HG03159 (cell line): ENCODE measurements around the gene IFNA13.
"Not testable (repeated sequence)": the region's sequence is repeated elsewhere in the genome, so short reads cannot be mapped to it uniquely, and the experiment has no call there.

Experiments used
- ATAC-seq: cut with Tn5 transposase; IDR thresholded peaks from one replicate; pipeline ENCODE4 v1.9.1; 2021; ENCODE audit warnings: mild to moderate bottlenecking, moderate library complexity; ENCODE audit not compliant: unreplicated experiment

The IFNA13 gene

DNA sequence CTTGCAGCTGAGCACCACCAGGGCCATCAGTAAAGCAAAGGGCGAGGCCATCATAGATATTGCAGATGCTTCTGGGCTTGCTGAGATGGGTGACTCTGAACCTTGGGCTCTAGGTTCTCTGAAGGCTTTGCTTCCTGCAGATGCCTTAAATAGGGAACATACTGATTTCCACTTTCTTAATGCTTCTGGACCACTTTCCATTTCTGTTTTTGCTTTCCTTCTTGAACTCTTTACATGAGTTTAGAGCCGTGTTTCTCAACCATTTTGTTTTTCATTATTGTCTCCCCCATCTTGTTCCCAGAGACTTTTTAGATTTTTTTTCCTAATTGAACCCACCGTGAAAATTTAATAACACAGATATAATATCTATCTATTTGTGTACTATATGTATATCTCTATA, at the start of gene IFNA13:
IFNA13 (minus strand) TSS at position 101 of the 400 bp plus-strand sequence; CDS start at position 54, 47 bp downstream.
- ATAC-seq = no peak

DNA sequence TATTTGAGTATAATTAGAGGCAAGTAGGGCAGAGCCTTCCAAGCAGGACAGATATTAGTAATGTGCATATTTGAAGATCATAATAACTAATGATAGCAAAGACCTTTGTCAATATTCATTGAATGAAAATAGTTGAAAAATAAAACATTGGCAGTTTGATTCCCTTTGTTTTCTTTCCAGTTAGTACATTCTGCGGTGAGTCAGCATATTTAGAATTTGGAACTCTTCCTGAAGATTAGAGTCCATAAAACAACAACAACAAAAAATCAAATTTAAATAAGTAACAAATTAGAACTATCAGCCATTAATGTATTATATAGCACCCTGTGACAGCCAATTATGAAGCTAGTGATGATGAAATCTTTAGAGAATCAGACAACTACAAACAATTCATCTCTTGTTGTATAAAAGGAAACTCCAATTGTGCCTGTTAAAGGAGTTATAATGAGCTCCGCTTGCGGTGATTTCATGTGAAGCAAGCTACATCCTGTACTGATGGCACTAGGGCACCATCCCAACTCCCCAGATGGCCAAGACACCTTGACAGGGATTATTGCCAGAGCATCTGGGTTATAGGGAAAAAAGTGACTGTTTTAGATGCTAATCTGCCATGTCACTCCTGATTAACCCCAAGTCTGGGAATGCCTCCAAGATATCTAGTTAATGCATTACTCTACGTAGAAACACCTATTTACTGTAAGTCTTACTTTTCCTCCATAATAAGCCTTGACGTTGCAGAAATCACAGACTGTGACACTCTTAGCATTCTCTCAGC, 47.8 kb upstream of the IFNA13 start:
- no peak for ATAC-seq

DNA sequence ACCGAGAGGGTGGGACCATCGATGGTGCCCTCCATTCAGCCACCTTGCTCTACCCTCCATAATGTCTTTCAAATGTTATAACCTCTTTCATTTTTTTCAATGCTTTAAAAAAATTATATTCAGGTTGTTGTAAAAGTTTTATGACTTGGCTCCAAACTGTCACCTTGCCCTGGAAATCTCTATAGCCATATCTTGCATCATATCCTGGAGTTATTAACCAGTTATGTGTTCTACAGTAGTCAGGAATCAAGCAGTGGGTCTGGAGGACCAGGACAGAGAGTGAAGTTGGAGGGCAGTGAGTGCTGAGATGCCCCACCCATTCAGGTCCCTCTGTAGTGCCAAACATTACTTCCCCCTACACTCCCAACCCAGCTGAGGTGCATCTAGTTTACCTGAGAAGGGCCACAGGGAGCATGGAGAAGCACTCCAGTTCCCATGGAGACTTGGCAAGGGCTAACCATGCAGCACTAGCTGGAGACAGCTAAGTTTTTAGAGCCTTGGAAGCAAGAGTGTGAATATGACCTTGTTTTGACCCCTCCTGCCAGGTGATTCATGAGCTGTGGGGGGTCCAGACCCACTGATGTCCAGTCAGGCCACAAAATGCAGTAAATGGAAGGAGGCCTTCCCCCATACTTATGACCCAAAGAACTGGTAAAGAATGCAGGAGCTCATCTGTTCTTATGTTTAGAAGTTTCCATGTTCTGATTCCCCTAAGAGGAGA, 46.5 kb upstream of the IFNA13 start:
- ATAC-seq = no peak

DNA sequence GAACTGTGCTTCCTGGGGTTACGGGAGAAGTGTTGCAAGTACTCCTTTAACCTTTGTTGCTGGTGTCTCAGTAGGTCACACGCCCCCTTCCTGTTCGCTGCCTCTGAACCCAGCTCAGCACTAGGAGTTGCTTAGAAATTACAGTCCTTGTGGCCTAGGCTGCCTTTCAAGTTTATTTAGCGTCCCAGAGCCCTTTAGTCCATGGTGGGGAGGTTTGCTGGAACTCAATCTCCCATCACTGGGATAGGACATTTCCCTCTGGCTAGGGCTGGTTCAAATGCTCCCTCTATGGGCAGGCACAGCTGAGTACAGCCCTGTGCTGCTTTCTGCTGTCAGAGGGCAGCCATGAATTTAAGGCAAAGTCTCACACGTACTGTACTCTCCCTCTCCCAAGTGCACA, 45.8 kb upstream of the IFNA13 start:
- no peak for ATAC-seq

DNA sequence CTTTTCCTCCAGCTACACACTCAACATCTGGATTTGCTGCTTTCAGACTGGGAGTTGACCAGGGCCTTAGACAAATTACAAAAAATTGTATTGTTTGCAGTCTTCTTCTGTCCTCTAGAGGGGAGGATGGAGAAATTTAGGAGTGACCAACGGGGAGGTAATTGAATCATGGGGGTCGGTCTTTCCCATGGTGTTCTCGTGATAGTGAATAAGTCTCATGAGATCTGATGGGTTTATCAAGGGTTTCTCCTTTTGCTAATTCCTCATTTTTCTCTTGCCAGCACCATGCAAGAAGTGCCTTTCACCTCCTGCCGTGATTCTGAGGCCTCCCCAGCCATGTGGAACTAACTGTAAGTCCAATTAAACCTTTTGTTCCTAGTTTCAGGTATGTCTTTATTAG, 45.3 kb upstream of the IFNA13 start:
- no peak for ATAC-seq

DNA sequence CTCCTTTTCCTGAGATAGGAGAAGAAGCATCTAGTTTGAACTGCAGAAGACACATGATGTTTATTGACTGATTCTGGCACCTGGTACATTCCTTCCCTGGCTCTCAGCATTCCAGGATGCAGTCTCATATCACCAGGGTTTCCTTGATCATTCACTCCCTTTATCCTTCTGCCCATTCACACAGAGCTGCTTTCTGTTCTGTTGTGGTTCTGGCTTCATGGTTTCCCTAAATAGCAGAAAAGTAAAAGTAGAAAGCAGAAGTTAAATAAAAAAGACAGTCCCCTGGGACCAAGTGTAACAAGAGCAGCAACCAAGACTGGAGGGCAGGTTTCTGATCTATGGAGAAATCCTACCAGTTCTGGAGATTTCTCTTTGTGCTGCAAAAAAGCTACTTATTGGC, 44.2 kb upstream of the IFNA13 start:
- ATAC-seq = peak; percentile 67

DNA sequence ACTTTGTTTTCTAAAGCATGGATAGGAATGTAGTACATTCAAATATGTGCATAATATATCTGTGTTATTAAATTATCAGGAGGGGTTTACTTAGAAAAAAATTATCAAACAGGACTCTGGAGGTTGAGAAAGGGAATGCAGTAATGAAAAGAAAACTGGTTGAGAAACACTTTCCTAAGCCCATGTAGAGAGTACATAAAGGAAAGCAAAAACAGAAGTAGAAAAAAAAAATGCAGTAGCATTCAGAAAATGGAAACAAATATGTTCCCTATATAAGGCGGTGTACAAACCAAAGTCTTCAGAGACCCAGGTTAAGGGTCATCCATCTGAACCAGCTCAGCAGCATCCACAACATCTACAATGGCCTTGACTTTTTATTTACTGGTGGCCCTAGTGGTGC, 41.0 kb upstream of the IFNA13 start, which contains the start of gene IFNA8:
IFNA8 (plus strand) TSS at position 301 of the 400 bp plus-strand sequence; CDS start at position 361, 60 bp downstream.
- ATAC-seq = no peak

DNA sequence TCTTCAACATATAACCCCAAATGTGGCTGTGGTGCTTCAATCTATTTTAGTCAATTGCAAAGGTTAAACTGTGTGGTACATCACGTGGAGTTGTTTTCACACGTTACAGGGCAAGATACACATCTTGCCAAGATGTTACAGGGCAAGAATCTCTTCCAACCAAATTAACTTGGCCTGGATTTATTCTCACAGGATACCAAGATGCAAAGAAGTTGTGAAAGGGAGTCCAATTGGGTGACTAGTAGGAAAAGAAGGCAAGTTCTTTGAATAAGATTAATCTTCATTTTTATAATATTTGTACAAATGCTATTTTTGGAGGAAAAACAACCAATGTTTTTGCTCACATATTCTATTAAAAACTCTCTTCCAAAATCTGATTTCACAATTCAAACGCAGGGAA, 36.3 kb upstream of the IFNA13 start:
- no peak for ATAC-seq

DNA sequence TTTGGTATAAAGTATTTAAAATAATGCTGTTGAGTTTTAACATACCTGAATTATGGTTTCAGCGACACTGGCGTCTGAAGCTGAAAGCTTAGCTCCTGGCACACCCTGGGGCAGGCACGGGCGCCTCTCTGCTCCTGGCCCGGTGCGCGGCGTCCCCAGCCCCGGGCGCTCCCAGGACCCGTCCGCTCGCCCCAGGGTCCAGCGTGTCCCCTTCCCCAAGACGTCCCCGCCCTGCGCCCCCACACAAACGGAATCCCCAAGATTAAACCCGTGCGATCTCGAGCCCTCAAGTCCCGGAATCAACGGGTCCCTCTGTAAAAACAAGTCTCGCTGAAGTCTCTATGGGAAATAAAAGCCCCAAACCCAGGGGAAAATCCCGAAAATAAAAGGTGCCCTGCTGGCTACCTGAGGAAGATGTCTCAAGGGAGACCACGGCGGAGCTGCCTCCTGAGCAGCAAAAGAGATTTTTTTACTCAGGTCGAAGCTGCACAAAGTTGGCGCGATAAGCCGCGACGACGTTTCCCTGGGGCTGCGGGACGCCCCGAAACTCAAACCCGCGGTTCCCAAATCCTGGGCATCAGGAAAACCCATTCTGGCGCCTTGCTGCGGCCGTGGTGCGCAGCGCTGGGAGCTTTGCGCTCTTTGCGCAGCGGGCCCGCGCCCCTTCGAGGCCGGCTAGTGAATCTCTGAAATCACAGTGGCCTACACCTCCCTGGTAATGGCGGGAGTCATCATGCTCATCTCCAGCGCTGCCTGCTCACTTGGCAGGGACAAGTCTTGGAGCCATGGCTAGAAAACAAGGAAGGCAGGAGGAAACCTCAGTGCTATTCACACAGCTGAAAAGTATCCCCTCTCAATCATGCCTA, 34.8 kb upstream of the IFNA13 start:
- peak; percentile 45 for ATAC-seq

DNA sequence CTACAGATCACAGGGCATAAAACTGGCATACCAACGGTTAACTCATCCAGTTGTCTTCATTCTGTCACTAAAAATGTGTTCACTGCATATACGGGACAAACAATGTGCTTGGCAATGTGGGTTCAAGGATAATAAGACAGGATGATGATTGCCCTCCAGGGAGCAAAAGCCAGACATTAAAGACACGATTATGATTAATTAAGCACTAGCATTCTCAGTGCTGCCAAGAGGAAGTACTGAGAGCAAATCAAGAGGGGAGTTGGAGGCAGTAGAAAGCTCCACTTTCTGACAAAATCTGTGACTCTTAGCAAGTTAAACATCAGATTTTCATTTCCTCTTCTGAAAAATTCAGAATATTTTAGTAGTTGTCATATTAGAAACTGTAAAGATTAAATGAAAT, 32.1 kb upstream of the IFNA13 start:
- ATAC-seq = no peak

DNA sequence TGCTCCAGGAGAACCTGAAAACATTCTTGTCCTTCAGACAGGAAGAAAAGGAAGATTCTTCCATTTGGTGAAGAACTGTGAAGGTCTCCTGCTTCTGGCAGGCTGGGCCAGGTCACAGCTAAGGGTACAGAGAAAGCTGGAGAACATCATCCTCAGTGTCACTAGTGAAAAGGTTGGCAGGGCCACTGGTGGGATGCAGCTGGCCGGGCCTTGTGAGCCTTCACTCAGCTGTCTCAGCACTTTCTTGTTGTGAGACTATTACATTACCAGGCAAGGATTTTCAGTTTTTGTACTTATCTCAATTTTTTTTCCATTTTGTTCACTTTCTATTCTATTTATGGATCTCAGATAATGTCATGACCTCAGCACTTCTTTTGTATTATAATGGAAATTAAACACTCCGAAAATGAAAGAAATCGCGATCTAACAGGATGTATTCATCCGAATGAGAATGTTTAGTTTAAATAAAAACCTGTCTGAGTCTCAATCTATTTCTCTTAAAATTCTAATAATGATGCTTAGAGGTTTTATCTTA, 31.2 kb upstream of the IFNA13 start:
- ATAC-seq = no peak

DNA sequence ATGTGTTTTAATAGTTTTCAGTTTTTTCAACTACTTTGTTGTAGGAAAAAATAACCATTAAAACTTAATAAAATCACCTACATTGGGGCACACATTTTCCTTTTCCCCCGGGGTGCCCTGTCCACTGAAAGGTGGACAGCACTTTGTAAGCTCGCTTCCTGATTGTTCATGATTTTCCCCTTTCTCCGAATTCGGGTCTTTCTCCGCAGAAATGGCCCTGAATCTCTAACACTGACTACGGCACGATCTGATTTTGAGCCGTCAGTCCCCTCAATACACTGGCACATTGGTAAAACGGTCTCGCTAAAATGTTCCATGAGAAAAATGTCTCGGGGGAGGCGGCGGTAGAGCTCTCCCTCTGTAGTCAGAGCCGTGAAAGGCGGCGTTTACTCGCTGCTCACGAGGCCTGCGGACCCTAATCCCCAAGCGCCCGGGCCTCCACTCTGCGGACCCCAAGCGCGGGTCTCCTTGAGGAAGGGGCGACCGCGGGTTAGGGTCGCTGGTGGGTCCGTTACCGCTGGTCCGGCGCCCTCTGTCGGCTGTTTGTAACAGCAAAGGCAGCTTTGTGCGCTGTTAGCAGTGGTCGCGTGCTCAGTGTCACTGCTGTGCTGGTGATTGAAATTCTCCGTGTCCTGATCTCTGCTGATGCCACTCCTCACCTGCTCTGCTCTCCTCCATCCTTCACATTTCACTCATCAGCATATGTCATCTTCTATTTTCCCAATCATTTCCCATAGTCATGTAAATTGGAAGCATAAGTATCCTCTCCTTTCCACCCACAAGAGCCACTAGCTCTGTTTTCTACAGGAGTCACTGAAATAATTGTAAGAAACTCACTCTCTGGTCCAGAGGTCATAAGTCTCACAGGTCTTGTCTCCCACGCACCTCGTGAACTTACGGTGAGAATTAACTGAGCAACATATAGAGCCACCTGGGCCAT, 28.2 kb upstream of the IFNA13 start:
- peak; percentile 72 for ATAC-seq

DNA sequence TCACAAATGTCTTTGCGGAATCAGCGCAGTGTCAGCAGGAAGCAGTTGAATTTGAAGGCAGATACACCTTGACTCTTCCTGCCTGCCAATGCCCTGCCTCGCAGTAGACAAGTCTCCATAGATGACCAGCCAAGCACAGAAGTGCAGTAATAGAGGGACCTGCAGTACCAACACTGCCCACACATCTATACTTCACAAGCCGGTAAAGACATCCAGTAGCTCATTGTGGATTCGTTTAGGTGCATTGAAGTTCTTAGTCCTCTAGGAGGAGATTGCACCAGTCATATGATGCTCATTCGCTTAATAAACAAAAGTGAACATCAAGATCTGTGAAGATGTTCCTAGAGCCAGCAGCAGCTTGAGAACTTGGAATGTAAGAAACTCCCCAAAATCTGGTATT, 24.4 kb upstream of the IFNA13 start:
- ATAC-seq = peak; percentile 94

DNA sequence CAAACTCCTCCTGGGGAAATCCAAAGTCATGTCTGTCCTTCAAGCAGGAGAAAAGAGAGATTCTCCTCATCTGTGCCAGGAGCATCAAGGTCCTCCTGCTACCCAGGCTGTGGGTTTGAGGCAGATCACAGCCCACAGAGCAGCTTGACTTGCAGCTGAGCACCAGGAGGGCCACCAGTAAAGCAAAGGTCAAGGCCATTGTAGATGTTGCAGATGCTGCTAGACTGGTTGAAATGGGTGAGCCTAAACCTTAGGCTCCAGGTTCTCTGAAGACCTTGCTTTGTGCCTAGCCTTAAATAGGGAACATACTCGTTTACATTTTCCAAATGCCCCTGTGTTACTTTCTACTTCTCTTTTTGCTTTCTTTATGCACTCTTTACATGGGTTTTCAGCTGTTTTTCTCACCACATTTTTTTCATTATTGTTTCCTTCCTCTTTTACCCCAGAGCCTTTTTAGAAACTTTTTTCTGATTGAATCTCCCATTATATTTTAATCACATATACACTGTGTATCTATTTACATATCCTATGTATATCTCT, 17.3 kb upstream of the IFNA13 start, which contains the start of gene IFNA2:
IFNA2 (minus strand) TSS at position 268 of the 540 bp plus-strand sequence; CDS start at position 199, 69 bp downstream.
- ATAC-seq = no peak

DNA sequence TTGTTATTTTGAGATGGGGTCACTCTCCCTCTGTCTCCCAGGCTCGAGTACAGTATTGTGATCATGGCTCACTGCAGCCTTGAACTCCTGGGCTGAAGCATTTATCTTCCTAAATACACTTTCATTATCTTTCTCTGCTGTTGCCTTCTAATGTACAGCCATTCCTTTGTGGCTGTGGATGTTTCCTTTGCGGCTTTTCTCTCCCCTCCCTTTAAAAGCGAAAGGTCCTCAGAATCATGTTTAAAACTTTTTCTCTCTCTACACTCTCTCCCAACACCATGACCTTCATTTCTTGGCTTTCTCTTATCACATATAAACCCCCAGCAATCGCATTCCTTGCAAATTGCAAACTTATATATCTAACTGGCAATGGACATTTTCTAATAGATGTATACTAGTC, 15.8 kb upstream of the IFNA13 start:
- ATAC-seq = no peak

DNA sequence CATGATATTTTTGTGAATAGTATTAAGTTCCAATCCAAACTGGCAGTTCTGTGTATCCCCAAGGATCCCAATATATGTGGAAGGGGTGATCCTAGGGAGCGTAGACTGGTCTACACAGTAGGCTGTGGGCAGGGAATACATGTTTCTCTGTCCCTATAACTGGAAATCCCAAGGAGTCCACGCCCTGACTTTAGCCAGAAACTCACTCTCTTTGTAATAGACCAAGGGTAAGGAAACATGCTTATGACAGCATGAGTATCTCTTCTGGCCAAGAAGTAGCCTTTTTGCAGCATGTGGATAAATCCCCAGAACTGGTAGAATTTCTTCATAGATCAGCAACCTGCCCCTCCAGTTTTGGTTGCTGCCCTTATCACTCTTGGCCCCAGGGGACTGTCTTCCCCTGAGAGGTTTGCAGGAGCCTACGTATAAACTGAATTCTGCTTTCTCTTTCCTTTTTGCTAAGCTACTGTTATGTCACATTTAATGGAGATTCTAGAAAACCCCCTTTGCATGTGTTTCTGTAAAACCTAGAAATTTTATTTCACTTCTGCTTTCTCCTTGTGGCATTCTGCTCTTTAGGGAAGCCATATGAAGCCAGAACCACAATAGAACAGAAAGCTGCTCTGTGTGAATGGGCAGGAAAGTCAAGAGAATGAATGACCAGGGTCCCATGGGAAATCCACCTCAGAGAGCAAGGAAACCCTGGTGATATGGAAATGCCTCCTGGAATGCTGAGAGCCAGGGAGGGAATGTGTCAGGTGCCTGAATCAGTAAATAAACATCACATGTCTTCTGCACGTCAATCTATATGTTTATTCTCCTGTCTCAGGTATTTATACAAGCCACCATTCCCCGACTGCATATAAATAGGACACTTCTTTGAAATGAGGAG, 13.8 kb upstream of the IFNA13 start:
- ATAC-seq = peak; percentile 98

DNA sequence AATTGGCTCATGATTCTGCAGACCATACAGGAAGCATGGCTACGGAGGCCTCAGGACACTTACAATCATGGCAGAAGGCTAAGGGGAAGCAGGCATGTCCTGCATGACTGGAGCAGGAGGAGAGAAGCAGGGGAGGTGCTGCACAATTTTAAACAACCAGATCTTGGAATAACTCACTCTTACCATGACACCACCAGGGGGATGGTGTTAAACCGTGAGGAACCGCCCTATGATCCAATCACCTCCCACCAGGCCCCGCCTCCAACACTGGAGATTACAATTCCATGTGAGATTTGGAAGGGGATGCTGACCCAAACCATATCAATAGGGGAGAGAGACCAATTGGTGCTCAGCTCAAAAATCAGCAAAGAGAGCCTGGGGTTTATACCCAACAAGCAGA, 3.6 kb upstream of the IFNA13 start:
- not testable (repeated sequence) for ATAC-seq

DNA sequence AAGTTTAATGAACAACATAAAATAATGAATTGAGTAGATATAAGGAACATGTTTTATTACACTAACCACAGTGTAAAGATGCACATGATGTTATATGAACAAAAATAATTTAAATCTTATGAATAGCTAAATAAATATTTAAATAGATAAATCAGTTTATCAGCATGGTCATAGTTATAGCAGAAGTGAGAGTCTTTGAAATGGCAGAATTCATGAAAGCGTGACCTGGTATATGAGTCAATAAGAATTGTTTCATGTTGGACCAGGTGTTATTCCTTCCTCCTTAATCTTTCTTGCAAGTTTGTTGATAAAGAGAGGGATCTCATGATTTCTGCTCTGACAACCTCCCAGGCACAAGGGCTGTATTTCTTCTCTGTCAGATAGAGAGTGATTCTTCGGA, 688 bp downstream of the IFNA13 start:
- ATAC-seq = peak; percentile 99

DNA sequence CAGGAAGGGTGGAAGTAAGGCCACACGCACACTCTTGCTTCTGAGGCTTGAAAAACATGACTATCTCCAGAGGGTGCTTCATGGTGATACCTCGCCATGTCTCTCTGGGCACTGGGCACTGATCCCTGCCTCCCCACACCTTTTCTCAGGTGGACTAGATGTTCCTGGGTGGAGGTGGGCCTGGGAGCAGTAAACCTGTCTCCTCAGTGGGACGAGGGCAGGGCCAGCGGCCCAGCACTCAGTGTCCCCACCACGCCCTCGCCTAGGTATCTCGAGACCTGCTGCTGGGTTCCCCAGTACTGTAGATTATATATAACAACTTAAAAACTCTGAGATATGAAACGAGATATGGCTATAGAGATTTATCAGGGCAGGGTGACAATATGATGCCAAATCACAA, 5.6 kb downstream of the IFNA13 start:
- ATAC-seq = no peak
